Stimulated activated naive CD4-positive, alpha-beta T cell treated with Interleukin-2 at 50 U/mL for 16 hours (primary cell): ENCODE data around the gene TAF4.

Experiments used
- DNase-seq: peaks from one replicate; lab custom pipeline; 2025; lab: John Stamatoyannopoulos, UW

The TAF4 gene

DNA sequence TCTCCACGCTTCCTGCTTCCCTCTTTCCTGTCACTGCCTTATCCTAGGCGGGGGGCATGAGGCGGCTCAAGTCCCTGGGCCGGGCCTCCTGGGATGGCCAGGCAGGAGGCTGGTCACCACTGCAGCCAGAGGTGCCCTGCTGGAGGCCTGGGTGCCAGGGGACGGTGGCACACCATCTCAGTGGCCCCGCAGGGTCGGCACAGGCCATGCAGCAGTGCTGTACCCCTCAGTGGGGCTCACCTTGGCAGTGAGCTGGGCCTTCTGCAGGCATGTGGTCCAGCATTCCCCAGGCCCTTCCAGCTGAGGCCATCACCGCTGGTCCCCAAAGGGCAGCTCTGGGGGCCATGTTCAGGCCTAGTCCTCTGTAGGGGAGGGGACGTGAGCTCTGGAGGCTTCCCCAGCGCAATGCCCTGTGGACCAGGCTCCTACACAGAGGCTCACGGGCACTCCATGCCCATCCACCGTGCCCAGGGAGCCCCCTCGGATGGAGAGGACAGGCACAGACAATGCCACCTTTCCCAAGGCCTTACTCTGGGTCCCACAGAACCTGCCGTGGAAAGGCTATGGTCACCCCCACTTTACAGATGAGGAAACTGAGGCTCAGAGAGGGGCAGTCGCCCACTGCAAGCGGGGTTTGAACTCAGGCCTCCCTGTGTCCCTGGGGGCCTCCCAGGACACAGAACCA is 123.8 kb downstream of the TAF4 start:
- no peak for DNase-seq

DNA sequence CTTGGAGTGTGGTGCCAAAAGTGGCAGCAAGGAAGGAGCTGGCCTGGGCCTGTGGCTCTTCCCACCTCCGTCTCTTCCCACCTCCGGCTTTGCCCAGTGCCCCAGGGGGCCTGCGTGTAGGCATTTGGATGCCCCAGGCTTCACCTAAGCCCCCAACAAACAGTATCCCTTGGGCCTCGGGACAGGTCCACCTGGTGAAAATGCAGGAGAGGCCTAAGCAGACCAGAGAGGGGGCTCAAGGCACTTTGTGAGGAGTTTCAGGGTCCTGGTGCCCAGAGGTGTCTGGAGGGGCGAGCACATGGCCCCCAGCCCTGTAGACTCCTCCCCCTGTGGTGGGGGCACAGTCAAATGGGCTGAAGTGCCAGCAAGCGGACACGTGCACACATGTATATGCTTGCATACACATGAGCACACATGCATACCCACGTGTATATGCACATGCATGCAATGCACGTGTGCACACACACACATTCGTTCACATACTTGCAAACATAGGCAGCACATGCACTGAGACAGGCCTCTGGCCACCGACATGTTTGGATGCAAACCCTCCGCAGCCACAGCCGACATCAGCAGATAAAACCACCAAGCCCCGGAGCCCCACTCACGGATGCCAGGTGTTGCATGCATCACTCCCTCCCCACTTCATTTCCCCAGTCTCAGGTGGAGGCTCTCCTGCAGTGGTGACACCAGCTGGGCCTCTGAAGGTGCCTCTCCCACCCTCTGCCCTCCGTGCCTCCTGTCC is 124.5 kb downstream of the TAF4 start:
- no peak for DNase-seq

DNA sequence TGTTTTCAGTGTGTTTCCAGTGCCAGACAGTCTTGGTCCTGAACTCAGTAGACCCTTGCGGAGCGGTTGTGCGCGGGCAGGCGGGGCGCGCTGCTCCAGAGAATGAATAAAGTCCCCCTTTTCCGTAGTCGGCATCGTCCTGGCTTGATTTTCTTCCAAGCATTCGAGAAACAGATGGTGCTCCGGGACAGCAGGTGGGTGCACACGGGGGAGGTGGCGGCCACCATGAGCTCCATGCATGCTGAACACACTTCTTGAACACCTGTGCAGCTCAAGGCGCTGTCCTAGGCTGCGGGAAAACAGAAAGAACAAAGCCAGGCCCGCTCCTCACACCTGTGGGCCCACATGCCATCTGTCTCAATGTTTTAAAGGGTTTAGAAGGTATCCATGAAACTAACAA is 125.2 kb downstream of the TAF4 start:
- no peak for DNase-seq

DNA sequence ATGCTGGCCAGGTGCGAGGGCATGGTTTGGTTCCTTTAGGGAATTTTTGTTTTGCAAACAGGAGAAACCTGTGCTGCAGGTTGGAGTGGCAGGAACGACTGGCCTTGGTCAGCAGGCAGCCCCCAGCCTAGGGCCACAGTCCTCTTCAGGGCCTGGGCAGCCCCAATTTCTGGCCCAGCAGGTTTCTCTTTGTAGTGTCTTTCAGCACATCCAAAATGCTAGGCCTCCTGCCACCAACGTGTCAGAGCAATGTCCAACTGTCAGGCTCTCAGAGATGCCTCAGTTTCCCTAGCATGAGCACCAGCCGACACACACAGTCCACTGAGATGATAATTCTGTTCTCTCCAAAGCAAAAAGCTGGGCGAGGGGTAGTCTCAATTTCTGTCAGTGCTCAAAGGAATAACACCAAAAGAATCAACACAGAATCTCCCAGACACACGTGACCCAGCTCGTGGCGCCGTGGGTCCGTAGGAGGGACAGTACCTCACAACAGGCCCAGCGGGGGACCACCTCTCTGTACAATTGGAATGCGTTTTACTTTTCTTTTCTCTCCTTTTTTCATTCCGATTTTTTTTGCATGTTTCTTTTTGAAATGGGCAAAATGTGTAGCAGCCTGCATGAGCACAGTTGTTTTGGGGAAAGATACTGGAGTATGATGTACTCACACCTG is 125.9 kb downstream of the TAF4 start:
- no peak for DNase-seq

DNA sequence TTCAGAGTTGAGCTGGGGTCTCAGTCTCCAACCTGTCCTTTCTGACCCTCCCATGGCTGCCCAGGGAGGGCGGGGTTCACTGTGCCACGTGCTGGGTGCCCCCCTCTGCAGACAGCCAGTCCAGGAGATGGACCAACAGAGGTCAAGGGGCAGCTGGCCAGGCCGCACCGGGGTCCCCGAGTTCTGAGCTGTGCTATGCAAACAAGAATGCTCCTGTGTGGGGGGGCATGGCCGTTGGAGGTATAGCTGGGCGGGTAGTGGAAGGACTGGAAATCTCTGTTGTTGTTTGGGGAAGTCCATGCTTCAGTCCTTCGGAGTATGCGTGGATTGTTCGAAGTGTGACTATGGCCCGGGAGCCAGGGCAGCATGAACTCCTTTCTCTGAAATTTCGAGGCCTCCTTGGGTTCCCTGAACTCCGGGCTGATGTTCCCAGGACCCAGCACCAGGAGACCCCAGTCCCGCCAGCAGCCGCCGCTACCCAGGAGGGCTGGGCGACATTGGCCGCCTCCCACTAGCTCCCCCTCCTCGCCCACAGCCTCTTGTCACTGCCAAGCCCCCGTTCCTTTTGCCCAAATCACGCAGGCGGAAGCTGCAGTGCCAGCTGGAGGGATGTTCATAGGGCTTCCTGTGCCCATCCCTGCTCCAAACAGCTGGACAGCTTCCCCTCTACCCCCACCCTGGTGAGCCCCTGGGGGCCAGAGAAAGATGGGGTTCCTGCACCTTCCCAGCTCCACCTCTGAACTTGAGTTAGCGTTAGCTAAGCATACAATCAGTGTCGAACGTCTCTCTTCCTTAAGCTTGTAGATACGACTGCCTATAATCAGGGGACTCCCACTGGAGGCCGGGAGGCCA is 126.6 kb downstream of the TAF4 start:
- DNase-seq, result no peak

DNA sequence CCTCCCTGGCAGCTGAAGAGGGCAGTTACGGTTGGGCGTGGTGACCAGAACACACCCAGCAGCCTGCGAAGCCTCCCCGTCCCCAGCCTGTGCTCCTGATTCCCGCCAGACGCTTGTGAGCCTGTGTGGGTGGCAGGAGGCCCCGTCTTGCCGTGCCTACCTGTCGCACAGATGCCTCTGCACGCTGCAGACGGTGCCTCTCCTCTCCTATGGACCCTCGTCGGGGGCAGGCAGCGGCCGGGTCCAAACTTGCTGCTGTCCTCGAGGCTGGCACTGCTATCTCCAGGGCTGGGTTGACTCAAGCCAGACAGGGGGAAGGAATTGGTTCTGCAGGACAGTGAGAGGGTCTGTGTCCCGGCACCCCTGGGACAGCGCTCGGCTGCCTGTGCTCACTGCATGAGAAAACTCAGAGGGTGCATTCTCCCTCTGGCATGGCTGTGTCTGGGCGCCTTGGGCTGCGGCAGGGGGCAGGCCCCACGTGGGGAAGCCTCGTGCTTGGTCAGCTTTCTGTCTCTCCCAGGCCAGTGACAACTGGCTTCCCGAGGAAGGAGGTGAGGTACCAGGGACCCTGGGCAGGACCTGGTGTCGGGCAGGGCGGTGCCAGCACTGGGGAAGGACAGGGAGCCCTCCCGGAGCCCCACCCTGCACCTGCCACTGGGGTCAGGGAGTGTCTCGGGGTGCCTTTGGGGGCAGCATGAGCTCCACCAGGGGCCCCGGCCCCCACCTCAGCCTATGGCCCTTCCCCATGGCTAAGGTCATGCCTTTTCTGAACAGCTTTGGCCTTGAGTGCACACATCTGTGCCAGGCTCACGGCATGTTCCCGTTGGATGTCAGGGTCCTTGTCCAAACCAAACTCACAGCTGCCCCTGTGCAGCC is 127.5 kb downstream of the TAF4 start:
- DNase-seq, result no peak

DNA sequence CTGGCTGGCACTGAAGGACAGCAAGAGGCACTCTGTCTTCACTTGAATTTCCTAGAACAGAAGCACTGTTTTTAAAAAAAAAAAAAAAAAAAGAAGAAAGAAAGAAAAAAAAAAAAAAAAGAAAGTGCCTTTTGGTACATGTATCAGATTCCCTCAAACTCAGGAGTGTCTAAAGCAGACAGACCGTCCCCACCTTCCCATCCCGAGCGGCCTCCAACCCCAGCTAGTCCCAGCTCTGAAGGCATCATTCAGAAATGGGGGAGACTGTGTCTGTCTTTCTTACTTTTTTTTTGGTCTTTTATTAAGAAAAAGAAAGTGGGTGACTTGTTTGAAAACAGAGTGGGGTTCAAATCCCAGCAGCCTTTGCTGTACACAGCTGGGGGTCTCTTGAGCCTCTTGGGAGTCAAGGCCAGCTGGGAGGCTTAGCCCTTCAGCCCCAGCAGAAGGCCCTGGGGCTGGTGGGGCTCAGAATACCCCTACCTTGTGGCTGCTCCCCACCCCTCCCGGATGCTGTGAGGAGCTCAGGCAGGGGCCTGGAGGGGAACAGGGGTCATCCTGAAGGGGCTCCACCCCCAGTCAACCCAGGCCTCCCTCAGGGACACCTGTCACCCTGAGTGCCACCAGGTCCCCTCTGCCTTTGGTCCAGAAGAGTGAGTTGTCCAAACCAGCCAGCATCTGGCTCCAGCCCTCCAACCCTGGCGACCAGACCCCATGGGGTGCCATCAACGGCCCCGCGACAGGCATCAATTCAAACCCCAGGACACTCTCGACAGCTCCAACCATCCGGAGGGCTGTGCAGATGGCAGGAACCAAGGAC is 128.3 kb downstream of the TAF4 start:
- DNase-seq, result no peak

DNA sequence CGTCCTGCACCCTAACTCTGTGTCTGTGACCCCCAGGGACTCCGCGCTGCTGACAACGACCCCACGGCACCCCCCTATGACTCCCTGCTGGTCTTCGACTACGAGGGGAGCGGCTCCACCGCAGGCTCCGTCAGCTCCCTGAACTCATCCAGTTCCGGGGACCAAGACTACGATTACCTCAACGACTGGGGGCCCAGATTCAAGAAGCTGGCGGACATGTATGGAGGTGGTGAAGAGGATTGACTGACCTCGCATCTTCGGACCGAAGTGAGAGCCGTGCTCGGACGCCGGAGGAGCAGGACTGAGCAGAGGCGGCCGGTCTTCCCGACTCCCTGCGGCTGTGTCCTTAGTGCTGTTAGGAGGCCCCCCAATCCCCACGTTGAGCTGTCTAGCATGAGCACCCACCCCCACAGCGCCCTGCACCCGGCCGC is 129.0 kb downstream of the TAF4 start:
- DNase-seq, result no peak

DNA sequence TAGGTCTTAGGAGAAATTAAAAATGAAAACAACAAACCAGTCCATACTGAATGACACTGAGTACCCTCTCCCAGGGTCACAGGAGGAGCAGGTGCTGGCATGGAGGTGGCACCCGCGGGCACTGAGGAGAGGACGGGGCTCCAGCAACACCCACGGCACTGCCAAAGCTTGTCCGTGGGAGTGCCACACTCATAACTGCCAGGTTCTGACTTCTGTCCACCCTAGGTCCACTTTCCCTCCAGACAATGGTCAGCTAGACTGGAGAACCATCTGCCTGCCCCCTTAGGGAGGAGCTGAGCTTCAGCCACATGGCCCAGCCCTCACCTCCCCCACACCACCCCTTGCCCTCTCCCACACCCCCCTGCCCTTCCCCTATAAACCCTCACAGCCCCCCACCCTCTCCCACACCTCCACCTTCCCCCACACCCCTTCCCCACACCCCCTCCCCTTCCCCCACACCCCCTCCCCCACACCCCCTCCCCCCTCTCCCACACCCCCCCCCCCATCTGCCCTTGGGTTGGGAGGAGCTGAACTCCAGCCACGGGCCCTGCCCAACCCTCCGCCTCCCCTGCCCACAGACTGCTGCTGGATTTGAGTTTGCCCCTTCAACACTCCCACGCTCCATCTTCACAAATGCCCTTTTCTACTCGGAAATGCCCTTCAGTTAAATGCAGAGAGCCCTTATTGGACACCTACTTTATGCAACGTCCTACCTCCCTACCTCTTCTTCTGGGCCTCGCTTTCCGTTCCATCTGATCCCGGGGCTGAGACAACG is 129.6 kb downstream of the TAF4 start:
- no peak for DNase-seq

- no peak for DNase-seq
Measured at GRCh38 chr20:61934716-61935530, 130.8 kb downstream of the TAF4 start.

- no peak for DNase-seq
Measured at GRCh38 chr20:61933951-61934715, 131.5 kb downstream of the TAF4 start.

DNA sequence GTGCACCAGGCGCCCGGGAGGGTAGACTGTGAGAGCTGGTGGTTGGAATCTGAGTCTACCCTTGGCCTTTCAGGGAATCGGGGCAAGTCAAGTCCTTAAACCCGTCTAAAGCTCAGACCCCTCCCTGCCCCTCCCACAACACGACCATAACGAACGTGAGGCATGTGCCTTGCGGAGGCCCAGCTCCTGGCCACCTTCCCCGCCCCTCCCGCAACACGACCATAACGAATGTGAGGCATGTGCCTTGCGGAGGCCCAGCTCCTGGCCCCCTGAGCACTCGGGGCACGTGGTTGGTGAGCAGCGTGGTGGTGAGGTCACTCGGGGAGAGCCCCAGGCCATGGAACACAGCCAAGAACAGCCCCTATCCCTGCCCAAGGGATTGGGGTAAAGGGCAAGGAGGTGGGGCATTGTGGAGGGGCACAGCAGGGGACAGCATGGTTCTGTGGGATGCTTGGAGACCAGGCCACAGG is 132.2 kb downstream of the TAF4 start:
- no peak for DNase-seq

DNA sequence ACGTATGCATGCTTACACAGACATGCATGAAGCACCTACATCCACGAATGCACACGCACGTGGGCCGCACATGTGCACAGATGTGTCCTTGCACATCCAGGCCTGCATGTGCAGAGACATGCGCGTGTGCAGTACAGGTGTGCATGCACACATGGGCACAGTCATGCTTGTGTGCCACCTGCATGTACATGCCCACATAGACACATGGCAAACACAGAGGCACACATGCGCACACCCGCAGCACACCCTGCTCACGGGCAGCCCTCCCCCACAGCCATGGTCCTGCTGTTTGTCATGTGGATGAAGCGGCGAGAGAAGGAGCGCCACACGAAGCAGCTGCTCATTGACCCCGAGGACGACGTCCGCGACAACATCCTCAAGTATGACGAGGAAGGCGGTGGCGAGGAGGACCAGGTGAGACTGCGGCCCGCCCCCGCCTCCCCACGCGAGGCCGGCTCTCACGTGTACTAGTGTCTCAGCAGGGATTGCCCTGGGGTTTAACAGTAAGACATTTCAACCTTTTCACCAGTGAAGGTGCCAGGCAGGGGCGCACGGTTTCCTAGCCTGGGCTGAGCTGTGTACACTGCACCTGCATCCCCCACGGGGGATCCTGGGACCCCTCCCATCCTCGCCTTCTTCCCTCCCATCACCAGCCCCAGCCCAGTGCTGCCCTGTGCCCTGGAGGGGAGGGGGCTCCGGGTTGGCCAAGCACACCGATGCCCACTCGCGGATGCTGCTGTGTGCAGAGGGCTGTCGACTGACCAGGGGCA is 132.8 kb downstream of the TAF4 start:
- no peak for DNase-seq

GRCh38 chr20:61932199-61932592 is 133.5 kb downstream of the TAF4 start:
- DNase-seq, result no peak

DNA sequence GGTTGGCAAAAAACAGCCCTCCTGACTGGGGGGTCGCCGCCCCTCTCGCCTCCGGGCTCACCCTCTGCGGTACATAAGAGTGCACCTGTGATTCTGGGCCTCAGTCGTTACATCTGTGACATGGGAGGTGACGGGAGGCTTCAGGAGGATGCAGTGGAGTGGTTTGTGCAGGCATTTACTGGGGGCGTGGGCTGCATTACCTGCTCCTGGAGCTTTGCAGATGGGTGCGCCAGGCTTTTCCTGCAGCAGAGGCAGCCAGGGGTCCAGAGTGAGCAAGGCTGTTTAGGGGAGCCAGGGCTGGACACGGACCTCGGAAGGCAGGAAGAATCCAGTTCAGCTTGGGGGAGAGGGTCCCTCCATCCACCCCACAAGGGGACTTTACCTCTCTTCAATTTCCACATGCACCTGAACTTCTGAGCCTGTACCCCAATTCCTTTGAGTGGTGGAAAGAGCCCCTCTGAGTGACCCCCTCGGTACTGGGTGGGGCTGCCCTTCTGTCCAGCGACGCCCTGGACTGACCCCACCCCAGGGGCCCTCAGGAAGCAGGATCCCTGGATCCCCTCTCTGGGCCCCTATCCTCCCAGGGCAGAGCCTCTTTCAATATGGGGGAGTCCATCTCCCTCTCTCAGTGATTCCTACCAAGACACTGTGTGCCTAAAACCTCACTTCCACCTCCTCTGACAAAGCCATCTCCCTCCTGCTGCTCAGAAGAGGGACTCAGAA is 134.0 kb downstream of the TAF4 start:
- DNase-seq, result no peak

DNA sequence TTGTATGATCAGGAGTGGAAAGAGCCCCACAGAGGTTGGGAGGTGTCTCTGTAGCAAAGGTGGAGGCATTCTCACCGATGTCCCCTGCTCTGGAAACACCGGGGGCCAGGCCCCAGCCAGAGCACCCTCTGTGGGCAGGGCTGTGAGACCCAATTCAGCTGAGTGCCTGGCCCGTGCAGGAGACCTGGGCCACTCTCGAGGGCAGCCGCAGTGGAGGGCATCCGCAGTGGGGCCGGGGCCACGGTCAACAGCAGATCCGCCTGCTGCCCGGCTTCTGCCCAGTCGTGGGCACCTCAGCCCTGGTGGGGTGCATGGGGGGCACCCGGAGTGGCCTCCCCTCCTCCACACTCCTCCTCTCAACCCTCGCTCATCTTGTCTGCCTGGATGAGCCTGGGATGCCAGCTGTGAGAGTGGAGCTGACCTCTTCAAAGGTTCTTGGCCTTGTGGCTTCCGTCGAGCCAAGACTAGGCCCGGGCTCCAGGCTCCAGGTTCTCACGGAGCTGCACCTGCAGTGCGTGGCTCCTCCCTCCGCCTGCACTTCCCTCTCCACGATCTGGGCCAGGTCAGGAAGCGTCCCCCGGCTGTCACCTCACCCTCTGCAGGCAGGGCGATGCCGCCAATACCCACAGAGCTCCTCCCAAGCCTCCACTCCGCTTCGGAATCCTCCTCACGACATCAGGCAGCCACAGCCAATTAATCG is 134.8 kb downstream of the TAF4 start:
- DNase-seq, result no peak
